ENCODE results near the gene RHOT2. TPM values are rescaled to one million over a fixed set of nuclear protein-coding genes. Genes with fewer than 3 reads are reported as not detected.
A peak's percentile ranks its signal among the peaks of the same experiment; 100 is the strongest.

RHOT2 gene
- total and polyA plus RNA-seq, 9 of the 15 experiments (the other 6 are each of a cell fraction or from before 2014, with no cell fraction given), result 5.0 to 373 (median 112) TPM

DNA sequence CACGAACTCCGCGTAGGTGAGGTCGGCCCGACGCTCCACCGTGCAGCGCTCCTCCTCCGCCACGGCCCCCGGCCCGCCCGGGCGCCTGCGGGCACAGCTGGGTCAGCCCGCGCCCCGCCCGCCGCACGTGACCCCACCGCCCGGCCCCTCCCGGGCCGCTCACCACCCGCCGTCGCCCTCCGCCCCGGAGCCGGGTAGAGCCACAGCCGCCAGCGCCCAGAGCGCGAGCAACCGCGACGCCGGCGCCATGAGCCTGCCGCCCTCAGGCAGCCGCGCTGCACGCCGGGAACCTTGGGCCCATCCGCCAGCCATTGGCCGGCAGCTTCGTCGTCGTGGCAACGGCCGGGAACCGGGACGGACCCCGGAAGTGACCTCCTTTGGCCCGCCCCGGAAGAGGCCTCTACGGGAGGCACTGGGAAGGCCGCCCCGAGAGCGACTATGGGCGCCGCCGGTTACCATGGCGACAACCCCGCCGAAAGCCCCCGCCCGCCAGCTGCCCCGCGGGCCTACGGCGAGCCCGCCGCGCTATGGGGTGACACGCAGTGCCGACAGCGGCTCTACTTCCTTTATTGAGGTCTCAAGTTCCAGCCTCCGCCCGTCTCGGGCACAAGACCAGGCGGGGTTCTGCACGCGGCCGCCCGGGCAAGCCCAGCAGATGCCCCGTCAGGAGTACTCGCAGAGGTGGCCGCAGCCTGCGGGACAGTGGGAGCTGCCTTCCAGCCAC, 16.3 kb downstream of the RHOT2 start, which contains the start of gene JMJD8 (continued):
- TF ChIP-seq, protein P1, sequence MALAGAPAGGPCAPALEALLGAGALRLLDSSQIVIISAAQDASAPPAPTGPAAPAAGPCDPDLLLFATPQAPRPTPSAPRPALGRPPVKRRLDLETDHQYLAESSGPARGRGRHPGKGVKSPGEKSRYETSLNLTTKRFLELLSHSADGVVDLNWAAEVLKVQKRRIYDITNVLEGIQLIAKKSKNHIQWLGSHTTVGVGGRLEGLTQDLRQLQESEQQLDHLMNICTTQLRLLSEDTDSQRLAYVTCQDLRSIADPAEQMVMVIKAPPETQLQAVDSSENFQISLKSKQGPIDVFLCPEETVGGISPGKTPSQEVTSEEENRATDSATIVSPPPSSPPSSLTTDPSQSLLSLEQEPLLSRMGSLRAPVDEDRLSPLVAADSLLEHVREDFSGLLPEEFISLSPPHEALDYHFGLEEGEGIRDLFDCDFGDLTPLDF (CRISPR knock-in tag; IDR thresholded peaks at IDR 0.05), result no peak
- TF ChIP-seq LCOR (CRISPR knock-in tag; IDR thresholded peaks at IDR 0.05) (no peak), MEF2D (tag; conservative IDR thresholded peaks at IDR 0.05; ENCODE audit: low read depth) (no peak), CBX5 (IDR thresholded peaks at IDR 0.05; ENCODE audit: borderline replicate concordance, low read depth) (no peak), GABPB2 (CRISPR knock-in tag; conservative IDR thresholded peaks at IDR 0.05) (no peak), CXXC5 (CRISPR knock-in tag; IDR thresholded peaks at IDR 0.05) (peak; percentile 72), NCOR1 (IDR thresholded peaks at IDR 0.05) (no peak), ZC3H4 (CRISPR knock-in tag; IDR thresholded peaks at IDR 0.05; ENCODE audit: borderline replicate concordance) (no peak), TBL1XR1 (IDR thresholded peaks at IDR 0.05; ENCODE audit: low read length in 2 of 2) (no peak), TEAD1 (CRISPR knock-in tag; IDR thresholded peaks at IDR 0.05) (no peak; a peak in 1 of 4 replicates), ZNF184 (CRISPR knock-in tag; IDR thresholded peaks at IDR 0.05) (no peak)
- TF ChIP-seq, protein P2, sequence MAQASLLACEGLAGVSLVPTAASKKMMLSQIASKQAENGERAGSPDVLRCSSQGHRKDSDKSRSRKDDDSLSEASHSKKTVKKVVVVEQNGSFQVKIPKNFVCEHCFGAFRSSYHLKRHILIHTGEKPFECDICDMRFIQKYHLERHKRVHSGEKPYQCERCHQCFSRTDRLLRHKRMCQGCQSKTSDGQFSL (CRISPR knock-in tag; IDR thresholded peaks at IDR 0.05), result 0 out of 2 replicates have a peak, but pooled peaks have one; percentile 28
- TF ChIP-seq, protein P2 (tag; IDR thresholded peaks at IDR 0.05), result no peak
- TF ChIP-seq, protein P3, sequence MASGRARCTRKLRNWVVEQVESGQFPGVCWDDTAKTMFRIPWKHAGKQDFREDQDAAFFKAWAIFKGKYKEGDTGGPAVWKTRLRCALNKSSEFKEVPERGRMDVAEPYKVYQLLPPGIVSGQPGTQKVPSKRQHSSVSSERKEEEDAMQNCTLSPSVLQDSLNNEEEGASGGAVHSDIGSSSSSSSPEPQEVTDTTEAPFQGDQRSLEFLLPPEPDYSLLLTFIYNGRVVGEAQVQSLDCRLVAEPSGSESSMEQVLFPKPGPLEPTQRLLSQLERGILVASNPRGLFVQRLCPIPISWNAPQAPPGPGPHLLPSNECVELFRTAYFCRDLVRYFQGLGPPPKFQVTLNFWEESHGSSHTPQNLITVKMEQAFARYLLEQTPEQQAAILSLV (tag; IDR thresholded peaks at IDR 0.05), result no peak
- TF ChIP-seq, protein P4, sequence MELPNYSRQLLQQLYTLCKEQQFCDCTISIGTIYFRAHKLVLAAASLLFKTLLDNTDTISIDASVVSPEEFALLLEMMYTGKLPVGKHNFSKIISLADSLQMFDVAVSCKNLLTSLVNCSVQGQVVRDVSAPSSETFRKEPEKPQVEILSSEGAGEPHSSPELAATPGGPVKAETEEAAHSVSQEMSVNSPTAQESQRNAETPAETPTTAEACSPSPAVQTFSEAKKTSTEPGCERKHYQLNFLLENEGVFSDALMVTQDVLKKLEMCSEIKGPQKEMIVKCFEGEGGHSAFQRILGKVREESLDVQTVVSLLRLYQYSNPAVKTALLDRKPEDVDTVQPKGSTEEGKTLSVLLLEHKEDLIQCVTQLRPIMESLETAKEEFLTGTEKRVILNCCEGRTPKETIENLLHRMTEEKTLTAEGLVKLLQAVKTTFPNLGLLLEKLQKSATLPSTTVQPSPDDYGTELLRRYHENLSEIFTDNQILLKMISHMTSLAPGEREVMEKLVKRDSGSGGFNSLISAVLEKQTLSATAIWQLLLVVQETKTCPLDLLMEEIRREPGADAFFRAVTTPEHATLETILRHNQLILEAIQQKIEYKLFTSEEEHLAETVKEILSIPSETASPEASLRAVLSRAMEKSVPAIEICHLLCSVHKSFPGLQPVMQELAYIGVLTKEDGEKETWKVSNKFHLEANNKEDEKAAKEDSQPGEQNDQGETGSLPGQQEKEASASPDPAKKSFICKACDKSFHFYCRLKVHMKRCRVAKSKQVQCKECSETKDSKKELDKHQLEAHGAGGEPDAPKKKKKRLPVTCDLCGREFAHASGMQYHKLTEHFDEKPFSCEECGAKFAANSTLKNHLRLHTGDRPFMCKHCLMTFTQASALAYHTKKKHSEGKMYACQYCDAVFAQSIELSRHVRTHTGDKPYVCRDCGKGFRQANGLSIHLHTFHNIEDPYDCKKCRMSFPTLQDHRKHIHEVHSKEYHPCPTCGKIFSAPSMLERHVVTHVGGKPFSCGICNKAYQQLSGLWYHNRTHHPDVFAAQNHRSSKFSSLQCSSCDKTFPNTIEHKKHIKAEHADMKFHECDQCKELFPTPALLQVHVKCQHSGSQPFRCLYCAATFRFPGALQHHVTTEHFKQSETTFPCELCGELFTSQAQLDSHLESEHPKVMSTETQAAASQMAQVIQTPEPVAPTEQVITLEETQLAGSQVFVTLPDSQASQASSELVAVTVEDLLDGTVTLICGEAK (IDR thresholded peaks at IDR 0.05), result peak; percentile 97
- TF ChIP-seq, protein P4 (CRISPR knock-in tag; IDR thresholded peaks at IDR 0.05), result no peak

All from K562 (cell line).